ENCODE results near the gene PDE3B. TPM values are rescaled to one million over a fixed set of nuclear protein-coding genes. Genes with fewer than 3 reads are reported as not detected.

The PDE3B gene
- total and polyA plus RNA-seq, 9 of the 15 experiments (the other 6 are each of a cell fraction or from before 2014, with no cell fraction given): 2.3 to 22.5 (median 12.2) TPM

DNA sequence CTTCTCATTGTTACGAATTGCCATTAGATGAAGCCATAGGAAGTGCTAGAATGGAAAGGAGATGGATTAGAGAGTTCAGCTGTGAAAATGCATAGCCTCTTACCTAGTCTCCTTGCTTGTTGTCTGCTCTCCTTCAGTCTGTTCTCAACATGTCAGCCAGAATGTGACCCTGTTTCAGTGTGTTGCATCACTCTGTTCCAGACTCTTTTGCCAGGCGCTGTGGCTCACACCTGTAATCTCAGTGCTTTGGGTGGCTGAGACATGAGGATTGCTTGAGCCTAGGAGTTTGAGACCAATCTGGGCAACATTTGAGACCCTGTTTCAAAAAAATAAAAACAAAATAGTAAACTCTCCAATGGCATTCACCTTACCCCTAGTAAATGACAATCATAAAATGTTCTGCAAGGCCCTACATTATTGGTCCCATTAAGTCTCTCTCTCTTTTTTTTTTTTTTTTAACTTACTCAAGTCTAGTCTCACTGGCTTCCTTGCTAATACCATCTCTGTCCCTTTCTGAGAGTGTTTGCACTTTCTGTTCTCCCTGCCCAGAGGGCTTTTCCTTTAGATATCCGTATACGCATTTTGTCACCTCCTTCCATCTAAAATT lies 209.1 kb downstream of the PDE3B start (continued):
- TF ChIP-seq ZNF695 (CRISPR knock-in tag; IDR thresholded peaks at IDR 0.05) (no peak), MEF2A (IDR thresholded peaks at IDR 0.05; ENCODE audit: control insufficient read depth, low read depth, low read length) (no peak), HMG20A (CRISPR knock-in tag; conservative IDR thresholded peaks at IDR 0.05) (no peak), DIDO1 (tag; IDR thresholded peaks at IDR 0.05; ENCODE audit: low read depth) (no peak), ZC3H8 (IDR thresholded peaks at IDR 0.05) (no peak), ARNT (IDR thresholded peaks at IDR 0.05) (no peak), ETV5 (CRISPR knock-in tag; IDR thresholded peaks at IDR 0.05; ENCODE audit: low read depth) (no peak), KLF10 (CRISPR knock-in tag; IDR thresholded peaks at IDR 0.05) (no peak), ZNF217 (CRISPR knock-in tag; IDR thresholded peaks at IDR 0.05) (no peak), ZNF212 (CRISPR knock-in tag; IDR thresholded peaks at IDR 0.05) (no peak), SMARCE1 (IDR thresholded peaks at IDR 0.05) (no peak; the same call in 1 of the 2 replicates), NFE2 (IDR thresholded peaks at IDR 0.05; ENCODE audit: low read depth) (no peak), BRD4 (IDR thresholded peaks at IDR 0.05) (no peak), ZNF764 (CRISPR knock-in tag; IDR thresholded peaks at IDR 0.05; ENCODE audit: low read depth) (no peak)
- TF ChIP-seq, protein P1, sequence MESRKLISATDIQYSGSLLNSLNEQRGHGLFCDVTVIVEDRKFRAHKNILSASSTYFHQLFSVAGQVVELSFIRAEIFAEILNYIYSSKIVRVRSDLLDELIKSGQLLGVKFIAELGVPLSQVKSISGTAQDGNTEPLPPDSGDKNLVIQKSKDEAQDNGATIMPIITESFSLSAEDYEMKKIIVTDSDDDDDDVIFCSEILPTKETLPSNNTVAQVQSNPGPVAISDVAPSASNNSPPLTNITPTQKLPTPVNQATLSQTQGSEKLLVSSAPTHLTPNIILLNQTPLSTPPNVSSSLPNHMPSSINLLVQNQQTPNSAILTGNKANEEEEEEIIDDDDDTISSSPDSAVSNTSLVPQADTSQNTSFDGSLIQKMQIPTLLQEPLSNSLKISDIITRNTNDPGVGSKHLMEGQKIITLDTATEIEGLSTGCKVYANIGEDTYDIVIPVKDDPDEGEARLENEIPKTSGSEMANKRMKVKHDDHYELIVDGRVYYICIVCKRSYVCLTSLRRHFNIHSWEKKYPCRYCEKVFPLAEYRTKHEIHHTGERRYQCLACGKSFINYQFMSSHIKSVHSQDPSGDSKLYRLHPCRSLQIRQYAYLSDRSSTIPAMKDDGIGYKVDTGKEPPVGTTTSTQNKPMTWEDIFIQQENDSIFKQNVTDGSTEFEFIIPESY (CRISPR knock-in tag; IDR thresholded peaks at IDR 0.05): no peak
- TF ChIP-seq, protein P2, sequence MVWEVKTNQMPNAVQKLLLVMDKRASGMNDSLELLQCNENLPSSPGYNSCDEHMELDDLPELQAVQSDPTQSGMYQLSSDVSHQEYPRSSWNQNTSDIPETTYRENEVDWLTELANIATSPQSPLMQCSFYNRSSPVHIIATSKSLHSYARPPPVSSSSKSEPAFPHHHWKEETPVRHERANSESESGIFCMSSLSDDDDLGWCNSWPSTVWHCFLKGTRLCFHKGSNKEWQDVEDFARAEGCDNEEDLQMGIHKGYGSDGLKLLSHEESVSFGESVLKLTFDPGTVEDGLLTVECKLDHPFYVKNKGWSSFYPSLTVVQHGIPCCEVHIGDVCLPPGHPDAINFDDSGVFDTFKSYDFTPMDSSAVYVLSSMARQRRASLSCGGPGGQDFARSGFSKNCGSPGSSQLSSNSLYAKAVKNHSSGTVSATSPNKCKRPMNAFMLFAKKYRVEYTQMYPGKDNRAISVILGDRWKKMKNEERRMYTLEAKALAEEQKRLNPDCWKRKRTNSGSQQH (CRISPR knock-in tag; IDR thresholded peaks at IDR 0.05): no peak
- TF ChIP-seq, protein P3, sequence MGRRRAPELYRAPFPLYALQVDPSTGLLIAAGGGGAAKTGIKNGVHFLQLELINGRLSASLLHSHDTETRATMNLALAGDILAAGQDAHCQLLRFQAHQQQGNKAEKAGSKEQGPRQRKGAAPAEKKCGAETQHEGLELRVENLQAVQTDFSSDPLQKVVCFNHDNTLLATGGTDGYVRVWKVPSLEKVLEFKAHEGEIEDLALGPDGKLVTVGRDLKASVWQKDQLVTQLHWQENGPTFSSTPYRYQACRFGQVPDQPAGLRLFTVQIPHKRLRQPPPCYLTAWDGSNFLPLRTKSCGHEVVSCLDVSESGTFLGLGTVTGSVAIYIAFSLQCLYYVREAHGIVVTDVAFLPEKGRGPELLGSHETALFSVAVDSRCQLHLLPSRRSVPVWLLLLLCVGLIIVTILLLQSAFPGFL (CRISPR knock-in tag; IDR thresholded peaks at IDR 0.05): no peak
- TF ChIP-seq, protein P4, sequence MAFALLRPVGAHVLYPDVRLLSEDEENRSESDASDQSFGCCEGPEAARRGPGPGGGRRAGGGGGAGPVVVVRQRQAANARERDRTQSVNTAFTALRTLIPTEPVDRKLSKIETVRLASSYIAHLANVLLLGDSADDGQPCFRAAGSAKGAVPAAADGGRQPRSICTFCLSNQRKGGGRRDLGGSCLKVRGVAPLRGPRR (CRISPR knock-in tag; IDR thresholded peaks at IDR 0.05): no peak
- TF ChIP-seq, protein P5, sequence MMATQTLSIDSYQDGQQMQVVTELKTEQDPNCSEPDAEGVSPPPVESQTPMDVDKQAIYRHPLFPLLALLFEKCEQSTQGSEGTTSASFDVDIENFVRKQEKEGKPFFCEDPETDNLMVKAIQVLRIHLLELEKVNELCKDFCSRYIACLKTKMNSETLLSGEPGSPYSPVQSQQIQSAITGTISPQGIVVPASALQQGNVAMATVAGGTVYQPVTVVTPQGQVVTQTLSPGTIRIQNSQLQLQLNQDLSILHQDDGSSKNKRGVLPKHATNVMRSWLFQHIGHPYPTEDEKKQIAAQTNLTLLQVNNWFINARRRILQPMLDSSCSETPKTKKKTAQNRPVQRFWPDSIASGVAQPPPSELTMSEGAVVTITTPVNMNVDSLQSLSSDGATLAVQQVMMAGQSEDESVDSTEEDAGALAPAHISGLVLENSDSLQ (IDR thresholded peaks at IDR 0.05): peak; percentile 65
- TF ChIP-seq, protein P6, sequence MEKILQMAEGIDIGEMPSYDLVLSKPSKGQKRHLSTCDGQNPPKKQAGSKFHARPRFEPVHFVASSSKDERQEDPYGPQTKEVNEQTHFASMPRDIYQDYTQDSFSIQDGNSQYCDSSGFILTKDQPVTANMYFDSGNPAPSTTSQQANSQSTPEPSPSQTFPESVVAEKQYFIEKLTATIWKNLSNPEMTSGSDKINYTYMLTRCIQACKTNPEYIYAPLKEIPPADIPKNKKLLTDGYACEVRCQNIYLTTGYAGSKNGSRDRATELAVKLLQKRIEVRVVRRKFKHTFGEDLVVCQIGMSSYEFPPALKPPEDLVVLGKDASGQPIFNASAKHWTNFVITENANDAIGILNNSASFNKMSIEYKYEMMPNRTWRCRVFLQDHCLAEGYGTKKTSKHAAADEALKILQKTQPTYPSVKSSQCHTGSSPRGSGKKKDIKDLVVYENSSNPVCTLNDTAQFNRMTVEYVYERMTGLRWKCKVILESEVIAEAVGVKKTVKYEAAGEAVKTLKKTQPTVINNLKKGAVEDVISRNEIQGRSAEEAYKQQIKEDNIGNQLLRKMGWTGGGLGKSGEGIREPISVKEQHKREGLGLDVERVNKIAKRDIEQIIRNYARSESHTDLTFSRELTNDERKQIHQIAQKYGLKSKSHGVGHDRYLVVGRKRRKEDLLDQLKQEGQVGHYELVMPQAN (IDR thresholded peaks at IDR 0.05; ENCODE audit: borderline replicate concordance): no peak

Data from K562 (cell line).